ENCODE measurements around the gene HYCC2.
"Not testable (repeated sequence)": the region's sequence is repeated elsewhere in the genome, so short reads cannot be mapped to it uniquely, and the experiment has no call there.

Gene HYCC2

DNA sequence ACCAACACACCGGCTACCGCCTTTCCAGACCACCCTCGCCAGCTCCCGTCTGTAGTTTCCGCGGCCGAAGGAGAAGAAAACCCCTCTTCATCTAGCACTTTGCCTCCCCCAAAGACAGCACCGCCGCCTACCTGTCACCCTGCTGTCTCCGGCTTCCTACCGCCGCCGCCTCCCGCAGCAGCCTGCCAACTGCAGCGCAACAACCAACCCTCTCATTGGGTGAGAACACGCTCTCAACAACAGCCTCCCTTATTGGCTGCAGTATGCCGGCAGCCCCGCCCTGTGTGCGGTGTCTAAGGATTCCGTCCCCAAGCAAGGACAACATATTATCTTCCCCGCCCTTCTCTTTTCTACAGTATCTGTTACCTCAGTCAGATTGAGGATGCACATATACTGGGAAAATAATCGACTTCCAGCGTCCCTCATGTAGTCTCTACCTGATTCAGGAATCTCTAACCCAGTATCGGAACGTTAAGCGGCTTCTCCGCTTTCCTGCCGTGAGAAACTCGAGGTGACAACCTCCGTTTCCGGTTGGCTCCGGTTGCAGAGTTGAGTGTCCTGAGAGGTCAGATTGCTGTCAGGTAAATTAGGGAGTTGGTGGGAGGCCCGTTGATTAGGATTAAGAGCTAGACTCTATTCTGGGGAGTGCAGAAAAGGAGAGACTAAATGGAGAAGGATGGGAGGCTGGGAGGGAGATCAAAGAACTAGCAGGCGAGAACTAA is at the start of gene HYCC2, which contains the start of gene NDUFB3:
HYCC2 (minus strand) TSS at position 193 of the 722 bp plus-strand sequence. CDS start 47,662 bp downstream, outside the sequence.
NDUFB3 (plus strand) TSS at position 523 of the 722 bp plus-strand sequence. CDS start 6,882 bp downstream, outside the sequence.
- peak; percentile 96 for DNase-seq (ENCODE audit: low spot score)

DNA sequence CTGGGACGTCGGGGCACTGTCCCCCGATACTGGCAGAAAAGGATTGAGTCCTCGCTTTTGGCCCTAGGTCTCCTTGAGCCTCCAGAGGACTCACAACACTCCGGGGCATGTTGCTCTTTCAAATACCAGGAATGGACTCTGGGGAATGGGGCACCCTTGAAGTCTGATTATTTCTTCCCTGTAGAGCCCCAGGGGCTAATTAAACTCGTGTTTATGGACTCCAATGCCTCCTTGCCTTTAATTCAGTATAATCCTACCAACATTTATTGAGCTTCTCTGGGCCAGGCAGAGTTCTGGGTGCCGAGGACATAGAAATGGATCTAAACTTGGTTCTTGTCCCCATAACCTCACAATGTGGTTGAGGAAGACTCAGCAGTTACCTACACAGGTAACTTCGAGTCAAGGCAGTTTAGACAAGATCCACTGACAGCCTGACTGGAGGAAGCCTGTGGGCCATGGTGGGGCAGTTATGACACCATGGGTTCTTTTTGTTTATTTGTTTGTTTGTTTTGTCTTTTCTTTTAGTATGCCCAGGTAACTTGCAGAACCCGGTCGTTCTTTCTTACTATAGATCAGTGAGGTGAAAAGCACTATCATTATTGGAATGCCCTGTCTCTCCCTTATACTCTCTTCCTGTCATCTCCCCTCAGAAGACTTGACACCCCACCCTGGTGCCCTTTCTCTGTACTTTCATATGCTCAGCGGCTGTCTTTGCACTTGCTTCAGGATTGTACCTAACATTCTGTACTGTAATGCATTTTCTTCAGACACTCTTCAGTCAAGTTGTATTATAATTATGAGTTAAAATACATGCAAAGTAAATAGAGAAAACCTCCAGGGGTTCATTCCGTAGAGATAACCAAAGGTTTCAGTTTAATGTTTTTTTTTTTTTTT is 47.7 kb upstream of the HYCC2 start:
- no peak for DNase-seq (ENCODE audit: low spot score)

DNA sequence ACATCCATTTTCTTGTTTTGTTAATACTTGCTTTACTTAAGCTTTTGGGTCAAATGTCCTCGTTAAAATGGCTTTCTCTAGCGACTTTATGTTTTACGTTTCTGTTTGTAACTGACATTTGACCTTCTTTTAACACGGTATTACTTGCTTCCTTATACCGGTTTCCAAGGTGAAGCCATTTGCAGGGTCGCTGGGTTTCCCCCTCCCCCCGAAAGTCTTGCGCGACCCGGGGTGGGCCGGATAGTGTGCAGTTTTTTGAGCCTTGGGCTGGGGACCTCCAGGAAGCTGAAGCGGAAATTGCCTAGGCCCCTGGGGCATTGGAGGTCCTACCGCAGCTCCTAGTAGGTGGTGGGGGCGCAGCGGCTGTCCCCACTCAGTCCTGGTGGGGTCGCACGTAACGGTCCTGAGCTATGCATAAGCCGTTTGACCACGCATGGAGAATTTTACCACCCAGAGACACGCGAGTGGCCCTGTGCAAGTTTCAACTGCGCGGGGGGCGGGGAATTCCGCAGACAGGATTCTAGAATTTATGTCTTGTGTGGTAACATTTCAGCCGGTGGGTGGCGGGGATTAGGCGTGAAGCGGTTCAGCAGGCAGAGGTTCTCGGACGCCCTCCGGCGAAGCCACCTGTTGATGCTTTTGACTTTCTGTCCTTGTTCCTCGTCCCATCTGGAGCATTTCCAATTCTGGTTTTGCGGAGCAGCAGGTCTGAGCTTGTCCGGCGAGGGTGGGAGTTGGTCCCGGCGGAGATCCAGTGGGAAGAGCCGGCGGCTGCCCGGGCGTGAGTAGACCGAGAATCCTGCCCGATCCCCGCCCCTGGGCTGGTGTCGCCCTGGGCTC is 46.9 kb upstream of the HYCC2 start:
- peak; percentile 95 for DNase-seq (ENCODE audit: low spot score)

DNA sequence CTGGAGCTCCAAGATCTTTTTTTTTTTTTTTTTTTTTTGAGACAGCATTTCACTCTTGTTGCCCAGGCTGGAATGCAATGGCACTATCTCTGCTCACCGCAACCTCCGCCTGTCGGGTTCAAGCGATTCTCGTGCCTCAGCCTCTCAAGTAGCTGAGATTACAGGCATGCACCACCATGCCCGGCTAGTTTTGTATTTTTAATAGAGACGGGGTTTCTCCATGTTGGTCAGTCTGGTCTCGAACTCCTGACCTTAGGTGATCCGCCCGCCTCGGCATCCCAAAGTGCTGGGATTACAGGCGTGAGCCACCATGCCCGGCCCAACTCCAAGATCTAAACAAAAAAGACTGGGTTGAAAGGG is 46.2 kb upstream of the HYCC2 start:
- not testable (repeated sequence) for DNase-seq (ENCODE audit: low spot score)

DNA sequence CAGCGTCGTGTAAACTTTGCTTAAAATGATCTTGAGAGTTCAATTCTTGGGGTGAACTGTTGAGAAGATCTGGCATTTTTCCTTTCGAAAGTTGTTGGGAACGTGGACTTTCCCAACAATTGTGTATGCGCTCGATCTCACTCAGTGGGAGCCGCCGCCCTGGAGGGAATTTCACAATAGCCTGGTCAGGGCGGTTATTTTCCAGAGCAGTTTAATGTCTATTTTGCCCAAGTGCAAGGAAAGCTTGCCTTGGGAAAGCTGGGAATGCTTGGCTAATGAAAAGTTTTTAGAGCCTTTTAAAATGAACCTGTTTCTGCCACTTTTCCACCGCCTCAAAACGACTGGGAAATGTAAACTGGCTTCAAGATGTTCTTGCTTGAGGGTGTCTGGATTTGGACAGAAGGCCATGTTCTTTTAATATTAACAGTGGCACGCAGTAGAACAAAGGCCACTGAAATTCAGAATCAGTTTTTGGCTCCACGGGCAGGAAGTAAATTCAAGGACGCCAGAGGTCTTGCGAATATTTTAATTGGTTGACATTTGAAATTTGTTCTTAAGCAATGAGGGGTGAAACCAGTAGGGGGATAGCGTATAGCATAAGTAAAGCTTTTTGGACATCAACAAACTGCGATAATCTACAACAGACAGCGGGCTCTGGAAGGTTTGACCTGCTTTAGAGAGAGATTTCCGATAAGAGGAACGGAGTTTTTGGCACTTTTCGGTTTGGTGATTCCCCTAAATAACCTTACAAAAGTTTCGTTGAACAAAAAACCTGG is 45.7 kb upstream of the HYCC2 start:
- DNase-seq (ENCODE audit: low spot score): peak; percentile 89

DNA sequence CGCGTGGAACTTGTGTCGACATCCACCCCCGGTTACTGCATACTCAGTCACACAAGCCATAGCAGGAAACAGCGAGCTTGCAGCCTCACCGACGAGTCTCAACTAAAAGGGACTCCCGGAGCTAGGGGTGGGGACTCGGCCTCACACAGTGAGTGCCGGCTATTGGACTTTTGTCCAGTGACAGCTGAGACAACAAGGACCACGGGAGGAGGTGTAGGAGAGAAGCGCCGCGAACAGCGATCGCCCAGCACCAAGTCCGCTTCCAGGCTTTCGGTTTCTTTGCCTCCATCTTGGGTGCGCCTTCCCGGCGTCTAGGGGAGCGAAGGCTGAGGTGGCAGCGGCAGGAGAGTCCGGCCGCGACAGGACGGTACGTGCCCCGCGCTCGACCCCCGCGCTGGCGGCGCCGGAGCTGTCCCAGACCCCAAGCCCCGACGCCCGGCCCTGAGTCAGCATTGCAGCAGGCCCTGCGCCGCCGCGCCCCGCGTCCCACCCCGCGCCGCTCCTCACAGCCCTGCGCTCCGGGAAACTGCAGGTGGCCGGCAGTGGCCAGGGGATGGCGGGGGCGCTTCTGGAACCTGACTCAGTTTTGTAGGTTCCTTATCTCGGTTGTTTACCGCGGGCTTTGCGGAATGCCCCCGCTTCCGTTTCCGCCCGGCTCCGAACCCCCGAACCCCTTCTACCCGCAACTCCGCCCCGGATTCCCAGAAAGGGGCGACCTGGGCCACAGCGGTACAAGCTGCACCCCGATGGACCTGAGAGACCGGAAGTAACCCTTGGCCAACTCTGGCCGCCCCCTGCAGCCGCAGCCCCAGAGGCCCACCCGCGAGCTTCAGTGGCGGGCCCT is 44.9 kb upstream of the HYCC2 start, which contains the start of gene CFLAR:
CFLAR (plus strand) TSS at position 50 of the 844 bp plus-strand sequence. CDS start 13,702 bp downstream, outside the sequence.
- peak; percentile 83 for DNase-seq (ENCODE audit: low spot score)

DNA sequence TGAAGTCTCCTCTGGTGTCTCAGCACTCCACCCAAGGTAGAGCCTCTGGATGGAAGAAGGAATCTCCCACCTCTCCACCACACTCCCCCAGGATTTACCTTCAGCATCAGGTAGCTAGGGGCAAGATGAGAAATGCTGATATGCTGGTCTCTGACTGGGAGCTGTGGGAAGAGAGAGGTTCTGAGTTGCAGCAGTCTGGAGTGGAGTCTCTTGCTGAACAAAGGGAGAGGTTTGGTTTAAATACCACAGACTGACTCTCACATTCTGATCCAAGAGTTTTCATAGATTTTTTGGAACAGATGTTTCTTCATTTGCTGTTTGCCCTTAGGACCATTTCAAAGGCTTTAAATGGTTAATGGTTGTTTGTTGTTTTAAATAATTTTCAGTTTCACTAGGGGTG is 43.4 kb upstream of the HYCC2 start:
- no peak for DNase-seq (ENCODE audit: low spot score)

DNA sequence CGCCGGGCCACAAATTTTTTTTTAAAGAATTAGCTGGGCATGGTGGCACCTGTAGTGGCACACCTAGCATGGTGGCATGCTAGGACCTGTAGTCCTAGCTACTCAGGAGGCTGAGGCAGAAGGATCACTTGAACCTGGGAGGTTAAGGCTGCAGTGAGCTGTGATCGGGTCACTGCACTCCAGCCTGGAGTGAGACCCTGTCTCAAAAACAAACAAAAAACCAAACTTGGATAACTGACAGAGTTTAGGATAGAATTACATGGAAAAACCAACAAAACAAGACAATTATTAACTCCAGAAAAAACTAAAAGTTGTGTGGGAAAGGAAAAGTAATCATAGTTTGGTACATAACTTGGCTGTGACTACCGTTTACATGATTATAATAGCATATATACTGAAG is 42.9 kb upstream of the HYCC2 start:
- no peak for DNase-seq (ENCODE audit: low spot score)

DNA sequence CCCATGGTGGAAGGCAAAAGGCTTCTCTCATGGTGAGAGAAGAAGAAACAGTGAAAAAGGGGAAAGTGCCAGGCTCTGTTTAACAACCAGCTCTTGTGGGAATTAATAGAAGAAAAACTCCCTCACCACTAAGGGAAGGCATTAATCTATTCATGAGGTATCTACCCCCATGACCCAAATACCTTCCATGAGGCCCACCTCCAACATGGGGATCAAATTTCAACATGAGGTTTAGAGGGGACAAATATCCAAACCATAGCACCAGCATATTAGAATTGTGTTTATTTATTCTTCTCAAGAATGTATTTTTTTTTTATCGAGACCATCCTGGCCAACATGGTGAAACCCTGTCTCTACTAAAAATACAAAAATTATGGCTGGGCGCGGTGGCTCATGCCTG is 39.6 kb upstream of the HYCC2 start:
- no peak for DNase-seq (ENCODE audit: low spot score)

DNA sequence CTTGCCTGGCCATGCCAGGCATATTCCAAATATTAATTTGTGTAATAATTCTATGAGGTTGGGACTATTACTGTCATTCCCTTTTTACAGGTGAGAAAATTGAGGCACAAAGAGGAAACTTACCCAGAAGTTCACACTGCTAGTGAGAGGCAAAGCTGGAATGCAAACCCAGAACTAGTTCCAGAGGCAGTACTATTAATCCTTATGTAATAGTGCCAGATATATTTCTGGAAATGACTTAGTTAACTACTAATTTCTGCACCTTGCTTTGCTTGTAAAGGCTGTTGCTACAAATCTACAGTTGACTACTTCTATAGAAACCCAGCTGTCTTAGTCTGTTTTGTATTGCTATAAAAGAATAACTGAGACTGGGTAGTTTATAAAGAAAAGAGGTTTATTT is 39.1 kb upstream of the HYCC2 start:
- DNase-seq (ENCODE audit: low spot score): no peak

DNA sequence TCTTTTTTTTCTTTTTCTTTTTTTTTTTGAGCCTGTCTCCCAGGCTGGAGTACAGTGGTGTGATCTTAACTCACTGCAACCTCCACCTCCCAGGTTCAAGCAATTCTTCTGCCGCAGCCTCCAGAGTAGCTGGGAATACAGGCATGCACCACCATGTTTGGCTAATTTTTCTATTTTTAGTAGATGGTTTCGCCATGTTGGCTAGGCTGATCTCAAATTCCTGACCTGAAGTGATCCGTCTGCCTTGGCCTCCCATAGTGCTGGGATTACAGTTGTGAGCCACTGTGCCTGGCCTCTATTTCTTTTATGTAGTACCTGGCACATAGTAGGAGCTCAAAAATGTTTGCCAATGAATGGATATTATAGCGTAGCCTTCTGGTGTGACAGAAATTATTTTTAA is 37.7 kb upstream of the HYCC2 start:
- DNase-seq (ENCODE audit: low spot score): no peak

DNA sequence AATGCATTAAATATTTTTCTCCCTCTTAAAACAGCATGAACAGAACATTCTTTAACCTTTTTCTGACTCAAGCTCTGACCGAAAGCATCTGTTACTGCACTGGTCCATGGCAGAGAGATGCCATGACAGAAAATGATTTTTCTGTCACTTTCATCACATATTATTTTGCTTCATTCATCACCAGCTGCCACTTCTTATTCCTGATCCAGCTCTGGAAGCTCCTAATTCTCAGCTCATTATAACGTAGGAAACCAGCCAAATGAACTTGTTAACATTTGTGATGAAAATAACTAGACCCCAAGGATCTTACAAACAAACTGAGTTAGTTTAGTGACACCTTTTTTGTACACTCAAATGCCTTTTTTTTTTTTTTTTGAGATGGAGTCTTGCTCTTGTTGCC is 36.9 kb upstream of the HYCC2 start:
- no peak for DNase-seq (ENCODE audit: low spot score)

DNA sequence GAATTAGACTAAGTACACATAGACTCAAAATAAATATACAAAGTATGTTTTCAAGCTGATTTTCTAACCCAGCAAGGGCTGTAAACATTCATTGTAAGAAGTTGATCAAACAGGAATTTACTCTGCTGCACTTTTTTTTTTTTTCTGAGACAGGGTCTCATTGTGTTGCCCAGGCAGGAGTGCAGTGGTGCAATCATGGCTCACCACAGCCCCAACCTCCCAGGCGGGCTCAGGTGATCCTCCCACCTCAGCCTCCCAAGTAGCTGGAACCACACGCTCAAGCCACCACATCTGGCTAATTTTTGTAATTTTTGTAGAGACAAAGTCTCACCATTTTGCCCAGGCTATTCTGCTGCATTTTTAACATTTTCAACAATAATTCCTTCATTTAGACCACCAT is 36.2 kb upstream of the HYCC2 start:
- DNase-seq (ENCODE audit: low spot score): no peak

DNA sequence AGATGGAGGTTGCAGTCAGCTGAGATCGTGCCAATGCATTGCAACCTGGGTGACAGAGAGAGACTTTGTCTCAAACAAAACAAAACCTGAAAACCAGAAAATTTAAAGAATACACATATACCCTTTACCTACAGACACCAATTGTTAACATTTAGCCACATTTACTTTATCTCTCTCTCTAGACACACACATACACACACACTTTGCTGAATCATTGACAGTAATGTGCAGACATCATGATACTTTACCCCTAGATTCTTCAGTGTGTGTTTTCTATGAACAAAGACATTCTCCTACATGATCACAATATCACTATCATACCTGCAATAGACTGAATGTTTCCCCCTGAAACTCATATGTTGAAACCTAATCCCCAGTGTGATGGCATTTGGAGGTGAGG is 34.3 kb upstream of the HYCC2 start:
- no peak for DNase-seq (ENCODE audit: low spot score)

DNA sequence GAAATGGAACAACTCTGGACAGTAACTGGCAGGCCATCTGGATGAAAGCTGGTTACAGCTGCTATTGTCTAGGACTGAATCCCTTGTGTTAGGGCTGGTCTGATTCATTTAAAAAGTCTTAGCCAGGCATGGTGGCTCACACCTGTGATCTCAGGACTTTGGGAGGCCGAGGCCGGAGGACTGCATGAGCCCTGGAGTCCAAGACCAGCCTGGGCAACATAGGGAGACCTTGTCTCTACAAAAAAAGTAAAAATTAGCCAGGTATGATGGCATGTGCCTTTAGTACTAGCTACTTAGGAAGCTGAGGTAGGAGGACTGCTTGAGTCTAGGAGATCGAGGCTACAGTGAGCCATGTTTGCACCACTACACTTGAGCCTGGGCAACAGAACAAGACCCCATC is 29.0 kb upstream of the HYCC2 start:
- DNase-seq (ENCODE audit: low spot score): no peak

DNA sequence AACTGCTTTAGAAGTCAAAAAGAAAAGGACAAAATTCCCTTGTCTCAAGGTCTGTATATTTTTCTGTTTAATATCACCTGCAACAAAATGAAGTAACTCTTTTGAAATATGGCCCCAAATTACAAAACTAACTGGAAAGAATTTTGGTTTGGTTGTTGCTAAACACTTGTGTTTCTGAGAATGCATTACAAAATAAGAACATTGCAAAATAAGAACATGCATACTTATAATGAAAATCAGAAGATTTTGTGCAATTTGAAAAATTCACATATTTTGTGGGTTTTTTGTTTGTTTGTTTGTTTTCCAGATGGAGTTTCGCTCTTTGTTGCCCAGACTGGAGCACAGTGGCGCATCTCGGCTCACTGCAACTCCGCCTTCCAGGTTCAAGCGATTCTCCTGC is 22.1 kb upstream of the HYCC2 start:
- no peak for DNase-seq (ENCODE audit: low spot score)

DNA sequence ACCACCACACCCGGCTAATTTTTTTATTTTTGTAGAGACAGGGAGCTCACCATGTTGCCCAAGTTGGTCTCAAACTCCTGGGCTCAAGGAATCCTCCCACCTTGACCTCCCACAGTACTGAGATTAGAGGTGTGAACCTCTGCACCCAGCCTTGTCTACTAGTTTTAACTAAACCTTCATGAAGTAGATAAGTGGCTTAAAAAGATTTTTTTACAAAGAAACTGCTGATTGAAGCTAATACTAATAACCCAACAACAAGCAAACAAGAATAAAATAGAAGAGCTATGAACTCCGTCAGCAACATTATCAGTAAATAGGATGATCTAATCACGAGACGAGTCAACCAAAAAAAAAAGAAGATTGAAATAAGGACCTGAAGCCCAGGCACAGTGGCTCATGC is 19.1 kb upstream of the HYCC2 start:
- DNase-seq (ENCODE audit: low spot score): no peak

DNA sequence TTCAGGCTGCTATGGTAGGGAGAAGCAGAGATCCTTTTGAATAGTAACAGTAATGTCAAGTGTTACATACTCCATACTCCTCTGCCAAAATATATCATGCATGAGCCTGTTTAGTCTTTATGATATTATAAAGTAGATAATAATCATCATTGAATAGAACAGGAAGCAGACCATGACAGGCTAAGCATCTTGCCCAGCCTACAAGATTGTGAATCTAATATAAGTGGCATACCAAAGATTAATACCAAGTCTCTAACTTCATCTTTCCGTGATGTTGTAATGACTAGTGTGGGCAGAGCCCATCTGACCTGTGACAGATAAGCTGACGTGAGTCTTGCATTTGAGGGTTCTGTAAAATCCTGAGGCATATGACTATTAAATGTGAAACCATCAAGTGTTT is 13.4 kb upstream of the HYCC2 start:
- DNase-seq (ENCODE audit: low spot score): no peak

DNA sequence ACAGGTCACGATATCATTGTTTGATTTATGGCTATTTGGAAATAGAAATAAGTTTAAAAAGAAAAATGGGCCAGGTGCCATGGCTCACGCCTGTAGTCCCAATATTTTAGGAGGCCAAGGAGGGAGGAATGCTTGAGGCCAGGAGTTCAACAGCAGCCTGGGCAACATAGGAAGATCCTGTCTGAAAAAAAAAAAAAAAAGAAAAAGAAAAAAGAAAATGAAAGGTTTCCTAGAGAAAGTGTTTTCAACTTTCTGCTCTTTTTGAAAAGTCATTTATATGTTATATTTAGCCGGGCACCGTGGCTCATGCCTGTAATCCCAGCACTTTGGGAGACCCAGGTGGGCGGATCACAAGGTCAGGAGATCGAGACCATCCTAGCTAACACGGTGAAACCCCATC is 3.5 kb upstream of the HYCC2 start:
- no peak for DNase-seq (ENCODE audit: low spot score)

DNA sequence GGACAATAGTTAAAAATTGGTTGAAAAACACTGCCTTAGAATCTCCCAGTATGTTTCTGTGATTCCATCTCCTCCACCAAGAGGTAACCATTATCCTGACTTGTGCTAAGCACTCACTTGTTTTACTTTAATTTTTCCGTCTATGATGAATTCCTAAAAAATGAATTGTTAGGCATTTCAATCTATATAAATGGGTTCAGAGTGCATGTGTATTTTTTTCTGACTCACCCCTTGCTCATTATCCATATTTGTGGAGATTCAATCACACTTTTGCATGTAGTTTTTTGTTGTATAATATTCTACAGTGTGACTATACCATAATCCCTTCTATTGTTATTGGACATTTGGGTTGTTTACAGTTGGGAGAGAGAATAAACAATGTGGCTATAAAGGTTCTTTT is 1.6 kb upstream of the HYCC2 start:
- no peak for DNase-seq (ENCODE audit: low spot score)

DNA sequence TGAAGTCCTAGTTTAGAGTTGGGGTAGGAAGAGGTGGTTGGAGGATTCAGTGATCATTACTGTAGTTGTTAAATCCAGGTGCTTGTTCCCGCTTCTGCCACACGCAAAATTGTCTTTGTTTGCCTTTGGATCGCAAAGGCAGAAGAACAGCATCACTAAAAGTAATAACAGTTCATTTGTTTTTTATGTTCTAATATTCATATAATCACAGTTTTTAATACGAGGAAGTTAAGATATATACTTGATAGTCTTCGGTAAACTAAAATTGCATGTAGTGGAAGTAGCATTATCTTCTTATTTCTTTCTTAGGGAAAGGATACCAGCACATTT is 695 bp upstream of the HYCC2 start:
- no peak for DNase-seq (ENCODE audit: low spot score)

Measured in kidney tubule cell (primary cell).